ENCODE data around the gene OR52A1. TPM values are rescaled to one million over a fixed set of nuclear protein-coding genes. Genes with fewer than 3 reads are reported as not detected.

The OR52A1 gene
- total RNA-seq (not detected), polyA plus RNA-seq (not detected)

DNA sequence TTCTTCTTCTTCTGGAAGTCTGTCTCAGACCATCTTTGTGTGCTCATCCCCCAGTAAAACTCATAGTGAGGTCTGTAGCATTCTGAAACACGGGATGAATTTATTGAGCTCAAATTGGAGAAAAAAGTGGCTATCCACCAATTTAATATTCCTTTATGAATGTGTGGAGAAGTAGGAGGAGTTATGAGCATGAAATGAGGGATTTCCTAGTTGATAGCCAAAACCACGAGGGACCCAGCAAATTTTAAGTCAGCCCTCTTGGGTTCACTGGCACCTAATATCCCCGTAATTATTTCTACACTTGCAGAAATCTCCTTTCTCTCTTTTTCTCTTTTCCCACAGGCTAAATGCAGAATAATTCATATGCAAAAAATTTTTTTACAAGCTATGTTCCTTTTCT, at the start of gene OR52A1:
Gene OR52A1 (minus strand): TSS at position 101 of the 400 bp plus-strand sequence. CDS start 2,388 bp downstream, outside the sequence.
- ChIA-PET POLR2A (no interaction called here), CTCF (no interaction called here)
- H3K4me1 Mint-ChIP-seq: no peaks in the 10 kb centered on the region
- no peaks in the 10 kb centered on the region for H3K4me1 ChIP-seq (ENCODE audit: insufficient read depth, low read length)
- no peaks in the 10 kb centered on the region for H3K36me3 Mint-ChIP-seq
- H3K9me3 Mint-ChIP-seq: peaks cover 0 to 10% (median 0%) of the 10 kb centered on the region in 5 donors
- no peak within 1 kb of the TSS for H3K4me3 Mint-ChIP-seq
- DNase-seq: no peak
- H3K27ac Mint-ChIP-seq: no peak within 1 kb of the TSS
- no peak within 1 kb of the TSS for H3K4me3 ChIP-seq (ENCODE audit: low read length)
- H3K9me3 ChIP-seq (ENCODE audit: low read length): no peaks in the 10 kb centered on the region
- H3K27me3 ChIP-seq (ENCODE audit: insufficient read depth, low read length, poor library complexity, severe bottlenecking): no peaks in the 10 kb centered on the region
- no peak within 1 kb of the TSS for H3K27ac ChIP-seq (ENCODE audit: low read depth, low read length)
- no peaks in the 10 kb centered on the region for H3K36me3 ChIP-seq (ENCODE audit: insufficient read depth, low read length)
- H3K27me3 Mint-ChIP-seq: no peaks in the 10 kb centered on the region

DNA sequence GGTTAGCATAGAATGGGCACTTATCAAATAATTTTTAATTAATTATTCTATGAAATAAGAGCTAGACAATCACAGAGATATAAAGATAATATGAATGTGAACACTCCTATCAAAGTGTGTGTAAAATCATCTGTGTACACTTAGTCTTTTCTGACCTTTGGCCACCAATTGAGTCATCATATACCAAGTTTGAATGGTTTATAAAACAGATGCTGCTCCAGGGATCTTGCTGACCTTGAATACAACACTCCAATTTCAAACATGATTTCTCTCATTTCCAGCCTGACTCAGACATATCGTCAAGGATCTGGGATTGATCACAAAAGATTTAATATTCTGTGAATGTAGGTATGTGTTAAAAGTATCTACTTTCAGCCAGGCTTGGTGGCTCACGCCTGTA, 48.8 kb upstream of the OR52A1 start:
- no peak overlapping the region for H3K27ac ChIP-seq (ENCODE audit: low read depth, low read length)
- no peak for DNase-seq
- CTCF ChIA-PET: no interaction called here
- no peaks in the 10 kb centered on the region for H3K36me3 ChIP-seq (ENCODE audit: insufficient read depth, low read length)
- Mint-ChIP-seq H3K4me3 (no peak overlapping the region), H3K9me3 (no peaks in the 10 kb centered on the region), H3K27ac (no peak overlapping the region), H3K4me1 (no peaks in the 10 kb centered on the region), H3K36me3 (no peaks in the 10 kb centered on the region), H3K27me3 (peaks cover 0 to 3% of the 10 kb centered on the region in 2 donors)
- H3K4me1 ChIP-seq (ENCODE audit: insufficient read depth, low read length): no peaks in the 10 kb centered on the region
- POLR2A ChIA-PET: no interaction called here
- H3K27me3 ChIP-seq (ENCODE audit: insufficient read depth, low read length, poor library complexity, severe bottlenecking): no peaks in the 10 kb centered on the region
- no peaks in the 10 kb centered on the region for H3K9me3 ChIP-seq (ENCODE audit: low read length)
- no peak overlapping the region for H3K4me3 ChIP-seq (ENCODE audit: low read length)

DNA sequence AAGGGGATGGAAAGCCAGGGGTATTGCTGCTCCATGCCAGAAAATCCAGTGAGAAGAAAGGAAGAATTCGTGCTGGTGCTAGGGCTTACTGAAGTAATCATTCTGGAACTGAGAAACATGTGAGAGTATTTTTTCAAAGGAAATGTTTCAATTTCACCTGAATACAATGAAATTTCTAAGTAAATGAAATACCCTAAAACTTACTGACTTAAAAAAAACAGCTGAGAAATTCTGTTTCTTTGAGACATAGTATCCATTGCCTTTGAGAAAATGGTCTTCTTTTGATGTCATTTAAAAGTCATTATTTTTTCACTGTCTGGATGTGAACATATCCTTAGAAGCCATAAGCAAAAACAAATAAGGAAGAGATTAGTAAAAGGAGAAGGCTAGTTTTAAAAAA, 46.0 kb upstream of the OR52A1 start, which contains the start of gene OR51V1:
Gene OR51V1 (minus strand): TSS at position 101 of the 400 bp plus-strand sequence. CDS start 0 bp downstream, at position 101.
- DNase-seq: no peak
- Histone ChIP-seq H3K36me3 (ENCODE audit: insufficient read depth, low read length) (no peaks in the 10 kb centered on the region), H3K4me1 (ENCODE audit: insufficient read depth, low read length) (no peaks in the 10 kb centered on the region), H3K4me3 (ENCODE audit: low read length) (no peak within 1 kb of the TSS), H3K27ac (ENCODE audit: low read depth, low read length) (no peak within 1 kb of the TSS), H3K9me3 (ENCODE audit: low read length) (no peaks in the 10 kb centered on the region), H3K27me3 (ENCODE audit: insufficient read depth, low read length, poor library complexity, severe bottlenecking) (no peaks in the 10 kb centered on the region)
- ChIA-PET CTCF (no interaction called here), POLR2A (no interaction called here)
- Mint-ChIP-seq H3K4me3 (no peak within 1 kb of the TSS), H3K27me3 (peaks cover 0 to 3% of the 10 kb centered on the region in 2 donors), H3K4me1 (no peaks in the 10 kb centered on the region), H3K36me3 (no peaks in the 10 kb centered on the region), H3K9me3 (no peaks in the 10 kb centered on the region), H3K27ac (no peak within 1 kb of the TSS)

DNA sequence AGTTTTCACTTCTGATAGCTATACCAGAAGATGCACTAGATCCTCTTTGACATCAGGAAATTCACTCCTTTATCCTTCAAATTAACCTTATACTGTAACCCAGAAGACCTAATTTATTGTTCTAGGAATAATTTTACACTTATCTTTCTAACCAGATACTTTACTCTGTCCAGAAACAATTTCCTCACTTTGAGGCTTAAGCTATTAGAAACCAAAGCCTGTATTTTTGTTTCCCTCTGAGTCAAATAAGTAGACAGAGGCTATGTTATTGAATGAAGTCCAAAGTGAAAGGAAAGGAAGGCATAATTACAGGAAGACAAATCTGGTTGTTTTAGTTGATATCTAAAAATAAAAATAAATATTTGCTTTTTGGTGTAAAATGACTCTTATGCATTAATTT, 43.7 kb upstream of the OR52A1 start:
- CTCF ChIA-PET: no interaction called here
- H3K27ac ChIP-seq (ENCODE audit: low read depth, low read length): no peak overlapping the region
- peaks cover 0 to 4% of the 10 kb centered on the region in 2 donors for H3K27me3 Mint-ChIP-seq
- H3K4me1 Mint-ChIP-seq: no peaks in the 10 kb centered on the region
- POLR2A ChIA-PET: no interaction called here
- H3K4me3 ChIP-seq (ENCODE audit: low read length): no peak overlapping the region
- H3K9me3 ChIP-seq (ENCODE audit: low read length): no peaks in the 10 kb centered on the region
- no peaks in the 10 kb centered on the region for H3K27me3 ChIP-seq (ENCODE audit: insufficient read depth, low read length, poor library complexity, severe bottlenecking)
- H3K36me3 Mint-ChIP-seq: no peaks in the 10 kb centered on the region
- H3K4me1 ChIP-seq (ENCODE audit: insufficient read depth, low read length): no peaks in the 10 kb centered on the region
- no peak for DNase-seq
- no peaks in the 10 kb centered on the region for H3K36me3 ChIP-seq (ENCODE audit: insufficient read depth, low read length)
- H3K9me3 Mint-ChIP-seq: peaks cover 0 to 3% (median 0%) of the 10 kb centered on the region in 5 donors
- H3K27ac Mint-ChIP-seq: no peak overlapping the region
- no peak overlapping the region for H3K4me3 Mint-ChIP-seq

DNA sequence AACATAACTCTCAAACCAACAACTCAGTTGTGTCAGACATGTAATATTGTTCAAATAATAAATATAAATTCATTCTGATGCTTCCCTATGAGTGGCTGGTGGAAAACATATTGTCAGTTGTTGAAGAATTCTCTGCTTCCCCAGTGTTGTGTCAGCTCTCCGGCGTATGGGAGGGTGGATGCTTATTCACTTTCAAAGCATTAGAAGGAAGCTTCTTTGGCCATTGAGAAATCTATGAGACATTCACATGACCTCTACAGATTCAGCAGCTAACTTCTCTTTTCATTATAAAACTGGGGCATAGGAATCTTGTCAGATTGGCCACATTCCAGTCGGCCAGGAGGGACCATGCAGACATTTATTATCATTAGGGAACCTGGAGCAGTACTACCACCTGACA, 43.0 kb upstream of the OR52A1 start:
- Histone ChIP-seq H3K27ac (ENCODE audit: low read depth, low read length) (no peak overlapping the region), H3K27me3 (ENCODE audit: insufficient read depth, low read length, poor library complexity, severe bottlenecking) (no peaks in the 10 kb centered on the region), H3K4me1 (ENCODE audit: insufficient read depth, low read length) (no peaks in the 10 kb centered on the region), H3K4me3 (ENCODE audit: low read length) (no peak overlapping the region), H3K9me3 (ENCODE audit: low read length) (no peaks in the 10 kb centered on the region), H3K36me3 (ENCODE audit: insufficient read depth, low read length) (no peaks in the 10 kb centered on the region)
- H3K9me3 Mint-ChIP-seq: peaks cover 0 to 3% (median 0%) of the 10 kb centered on the region in 5 donors
- DNase-seq: no peak
- H3K27ac Mint-ChIP-seq: no peak overlapping the region
- no peaks in the 10 kb centered on the region for H3K36me3 Mint-ChIP-seq
- H3K4me1 Mint-ChIP-seq: no peaks in the 10 kb centered on the region
- ChIA-PET CTCF (no interaction called here), POLR2A (no interaction called here)
- H3K27me3 Mint-ChIP-seq: peaks cover 0 to 2% of the 10 kb centered on the region in 2 donors
- no peak overlapping the region for H3K4me3 Mint-ChIP-seq

DNA sequence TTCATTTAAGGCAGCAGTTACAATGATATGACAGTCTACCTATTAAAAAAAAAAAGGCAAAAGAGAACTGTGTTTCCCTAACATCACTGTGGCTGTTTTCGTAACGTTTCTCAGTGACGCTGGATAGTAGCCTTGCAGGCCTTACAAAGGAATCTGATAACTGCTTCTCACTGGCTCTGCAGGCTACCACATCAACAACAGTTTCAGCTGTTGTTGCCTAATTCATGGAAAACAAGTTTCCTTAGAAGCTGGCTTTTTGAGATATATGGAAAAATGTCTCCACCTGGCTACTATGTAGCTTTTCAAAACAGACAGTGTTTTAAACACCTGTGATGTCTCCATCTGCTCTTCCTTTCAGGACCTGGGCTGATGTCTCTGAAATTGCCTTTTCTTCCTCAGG, 42.2 kb upstream of the OR52A1 start:
- Mint-ChIP-seq H3K27me3 (peaks cover 0 to 2% of the 10 kb centered on the region in 2 donors), H3K27ac (no peak overlapping the region), H3K4me1 (no peaks in the 10 kb centered on the region), H3K9me3 (peaks cover 0 to 3% (median under 1%) of the 10 kb centered on the region in 5 donors), H3K4me3 (no peak overlapping the region), H3K36me3 (no peaks in the 10 kb centered on the region)
- POLR2A ChIA-PET: no interaction called here
- no peak for DNase-seq
- no peaks in the 10 kb centered on the region for H3K4me1 ChIP-seq (ENCODE audit: insufficient read depth, low read length)
- H3K9me3 ChIP-seq (ENCODE audit: low read length): no peaks in the 10 kb centered on the region
- CTCF ChIA-PET: no interaction called here
- H3K4me3 ChIP-seq (ENCODE audit: low read length): no peak overlapping the region
- H3K27ac ChIP-seq (ENCODE audit: low read depth, low read length): no peak overlapping the region
- H3K36me3 ChIP-seq (ENCODE audit: insufficient read depth, low read length): no peaks in the 10 kb centered on the region
- H3K27me3 ChIP-seq (ENCODE audit: insufficient read depth, low read length, poor library complexity, severe bottlenecking): no peaks in the 10 kb centered on the region

DNA sequence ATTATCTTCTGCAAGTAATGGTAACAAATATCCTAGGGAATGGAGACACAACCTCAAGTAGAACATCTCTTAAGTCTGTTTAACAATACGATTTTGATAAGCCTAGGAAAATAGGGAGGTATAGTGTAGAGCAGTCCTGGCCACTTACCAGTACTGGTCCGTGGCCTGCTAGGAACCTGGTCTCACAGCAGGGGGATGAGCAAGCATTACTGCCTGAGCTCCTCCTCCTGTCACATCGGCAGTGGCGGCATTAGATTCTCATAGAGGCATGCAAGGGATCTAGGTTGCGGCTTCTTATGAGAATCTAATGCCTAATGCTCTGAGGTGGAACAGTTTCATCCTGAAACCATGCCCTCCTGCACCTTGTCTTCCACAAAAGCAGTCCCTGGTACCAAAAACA, 41.5 kb upstream of the OR52A1 start:
- H3K27ac ChIP-seq (ENCODE audit: low read depth, low read length): no peak overlapping the region
- no peaks in the 10 kb centered on the region for H3K4me1 Mint-ChIP-seq
- H3K4me3 ChIP-seq (ENCODE audit: low read length): no peak overlapping the region
- H3K36me3 ChIP-seq (ENCODE audit: insufficient read depth, low read length): no peaks in the 10 kb centered on the region
- ChIA-PET POLR2A (no interaction called here), CTCF (no interaction called here)
- peaks cover 0 to 2% of the 10 kb centered on the region in 2 donors for H3K27me3 Mint-ChIP-seq
- H3K27ac Mint-ChIP-seq: no peak overlapping the region
- H3K27me3 ChIP-seq (ENCODE audit: insufficient read depth, low read length, poor library complexity, severe bottlenecking): no peaks in the 10 kb centered on the region
- no peaks in the 10 kb centered on the region for H3K36me3 Mint-ChIP-seq
- H3K9me3 ChIP-seq (ENCODE audit: low read length): no peaks in the 10 kb centered on the region
- DNase-seq: no peak
- H3K4me1 ChIP-seq (ENCODE audit: insufficient read depth, low read length): no peaks in the 10 kb centered on the region
- peaks cover 0 to 7% (median 2%) of the 10 kb centered on the region in 5 donors for H3K9me3 Mint-ChIP-seq
- no peak overlapping the region for H3K4me3 Mint-ChIP-seq

DNA sequence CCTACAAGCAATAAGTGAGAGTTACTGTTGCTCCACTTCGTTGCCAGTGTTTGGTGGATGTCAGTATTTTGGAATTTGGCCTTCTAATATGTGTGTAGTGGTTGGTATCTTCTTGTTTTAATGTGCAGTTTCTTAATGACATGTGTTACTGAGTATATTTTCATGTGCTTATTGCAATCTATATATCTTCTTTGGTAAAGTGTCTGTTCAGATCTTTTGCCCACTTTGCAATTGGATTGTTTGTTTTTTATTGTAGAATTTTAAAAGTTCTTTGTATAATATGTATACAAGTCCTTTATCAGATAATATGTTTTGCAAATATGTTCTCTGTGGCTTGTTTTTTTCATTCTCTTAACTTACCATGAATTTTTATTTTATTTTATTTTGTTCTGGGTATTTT, 38.2 kb upstream of the OR52A1 start:
- no peak overlapping the region for H3K4me3 Mint-ChIP-seq
- no peak overlapping the region for H3K27ac Mint-ChIP-seq
- H3K9me3 Mint-ChIP-seq: peaks cover 2 to 12% (median 8%) of the 10 kb centered on the region in 5 donors
- ChIA-PET POLR2A (no interaction called here), CTCF (no interaction called here)
- no peaks in the 10 kb centered on the region for H3K36me3 Mint-ChIP-seq
- no peaks in the 10 kb centered on the region for H3K9me3 ChIP-seq (ENCODE audit: low read length)
- peaks cover 0 to 1% of the 10 kb centered on the region in 2 donors for H3K27me3 Mint-ChIP-seq
- H3K36me3 ChIP-seq (ENCODE audit: insufficient read depth, low read length): no peaks in the 10 kb centered on the region
- no peaks in the 10 kb centered on the region for H3K4me1 ChIP-seq (ENCODE audit: insufficient read depth, low read length)
- H3K4me3 ChIP-seq (ENCODE audit: low read length): no peak overlapping the region
- H3K27ac ChIP-seq (ENCODE audit: low read depth, low read length): no peak overlapping the region
- no peak for DNase-seq
- no peaks in the 10 kb centered on the region for H3K4me1 Mint-ChIP-seq
- no peaks in the 10 kb centered on the region for H3K27me3 ChIP-seq (ENCODE audit: insufficient read depth, low read length, poor library complexity, severe bottlenecking)

DNA sequence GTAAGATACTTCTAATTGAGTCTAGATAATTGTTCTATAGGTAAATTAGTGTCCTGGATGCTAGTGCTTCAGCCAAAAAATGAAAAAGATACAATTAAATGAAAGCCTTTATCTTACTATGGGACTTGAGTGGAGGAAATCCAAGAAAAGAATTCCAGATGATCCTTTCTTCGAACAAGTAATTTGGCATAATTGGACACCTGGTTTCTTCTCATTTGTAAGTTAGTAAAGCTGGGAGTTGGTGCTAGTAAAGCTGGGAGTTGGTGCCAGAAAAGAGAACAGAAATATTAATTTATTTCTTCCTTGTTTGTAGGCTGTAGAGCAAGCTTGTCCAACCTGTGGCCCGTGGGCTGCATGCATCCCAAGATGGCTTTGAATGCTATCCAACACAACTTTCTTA, 33.6 kb upstream of the OR52A1 start:
- ChIA-PET CTCF (no interaction called here), POLR2A (no interaction called here)
- Mint-ChIP-seq H3K9me3 (peaks cover 3 to 12% (median 8%) of the 10 kb centered on the region in 5 donors), H3K4me1 (no peaks in the 10 kb centered on the region), H3K4me3 (no peak overlapping the region), H3K27ac (no peak overlapping the region), H3K27me3 (no peaks in the 10 kb centered on the region), H3K36me3 (no peaks in the 10 kb centered on the region)
- Histone ChIP-seq H3K27me3 (ENCODE audit: insufficient read depth, low read length, poor library complexity, severe bottlenecking) (no peaks in the 10 kb centered on the region), H3K9me3 (ENCODE audit: low read length) (no peaks in the 10 kb centered on the region), H3K4me3 (ENCODE audit: low read length) (no peak overlapping the region), H3K36me3 (ENCODE audit: insufficient read depth, low read length) (no peaks in the 10 kb centered on the region), H3K27ac (ENCODE audit: low read depth, low read length) (no peak overlapping the region), H3K4me1 (ENCODE audit: insufficient read depth, low read length) (no peaks in the 10 kb centered on the region)
- DNase-seq: no peak
